ENCODE measurements around the gene TPPP2.
A peak's percentile ranks its signal among the peaks of the same experiment; 100 is the strongest.
"Not testable (repeated sequence)": the region's sequence is repeated elsewhere in the genome, so short reads cannot be mapped to it uniquely, and the experiment has no call there.

Gene TPPP2

GRCh38 chr14:21029917-21030316 lies at the start of gene TPPP2:
TPPP2 (plus strand) TSS chr14:21030217; CDS start chr14:21030582, 365 bp downstream.
- Histone ChIP-seq H3K36me3 (ENCODE audit: insufficient read depth, low read length) (no peaks in the 10 kb centered on the region), H3K9me3 (ENCODE audit: control insufficient read depth, insufficient read depth, low read length) (no peaks in the 10 kb centered on the region), H3K4me1 (ENCODE audit: insufficient read depth, low read length) (peaks cover 12% of the 10 kb centered on the region; the same call in 1 of the 2 replicates), H3K9ac (ENCODE audit: low read depth, low read length) (no peak within 1 kb of the TSS)

DNA sequence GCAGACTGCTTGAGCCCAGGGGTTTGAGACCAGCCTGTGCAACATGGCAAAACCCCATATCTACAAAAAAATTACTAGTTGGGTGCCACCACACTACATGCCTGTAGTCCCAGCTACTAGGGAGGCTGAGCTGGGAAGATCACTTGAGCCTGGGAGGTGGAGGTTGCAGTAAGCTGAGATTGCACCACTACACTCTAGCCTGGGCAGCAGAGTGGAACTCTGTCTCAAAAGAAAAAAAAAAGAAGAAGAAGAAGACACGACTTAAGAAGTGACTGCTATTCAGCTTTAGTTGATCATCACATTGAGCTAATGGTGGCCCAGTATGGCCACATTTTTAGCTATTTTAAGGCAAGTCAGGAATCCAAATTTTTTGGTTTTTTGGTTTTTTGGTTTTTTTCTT lies 49.1 kb upstream of the TPPP2 start:
- H3K4me1 ChIP-seq (ENCODE audit: insufficient read depth, low read length), result no peaks in the 10 kb centered on the region
- no peaks in the 10 kb centered on the region for H3K9me3 ChIP-seq (ENCODE audit: control insufficient read depth, insufficient read depth, low read length)
- H3K36me3 ChIP-seq (ENCODE audit: insufficient read depth, low read length), result no peaks in the 10 kb centered on the region
- H3K9ac ChIP-seq (ENCODE audit: low read depth, low read length), result no peak overlapping the region

DNA sequence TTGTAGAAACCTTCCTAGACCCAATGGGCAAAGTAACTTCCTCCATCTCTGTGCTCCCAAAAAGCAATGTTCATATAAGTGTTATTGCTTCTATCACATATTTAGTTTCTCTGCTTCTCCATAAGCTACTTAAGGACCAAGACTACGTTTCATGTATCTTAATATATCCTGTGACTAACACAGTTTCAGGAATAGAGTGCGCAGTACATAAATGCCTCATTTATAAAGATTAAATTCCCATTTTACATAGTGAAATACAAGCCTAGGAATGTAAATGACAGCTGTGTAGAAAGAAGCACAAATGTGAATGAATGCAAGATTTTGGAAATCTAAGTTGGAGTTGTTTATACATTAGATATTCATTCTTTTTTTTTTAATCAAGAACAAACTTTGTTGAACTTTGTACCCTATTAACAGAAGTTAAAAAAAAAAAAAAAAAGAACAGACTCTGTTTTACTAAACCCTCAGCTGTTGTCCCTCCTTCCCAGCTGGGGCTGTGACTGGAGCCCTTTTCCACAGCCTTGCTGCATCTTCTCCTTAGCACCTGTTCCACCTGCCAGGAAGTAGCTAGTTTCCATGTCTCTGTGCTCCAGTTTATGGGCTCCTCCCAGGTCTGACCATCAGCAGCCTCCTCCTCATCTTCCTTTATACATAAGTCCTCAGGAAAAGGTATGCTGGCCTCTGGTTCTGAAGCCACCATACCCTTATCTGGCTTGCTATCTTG lies 47.2 kb upstream of the TPPP2 start:
- Histone ChIP-seq H3K9me3 (ENCODE audit: control insufficient read depth, insufficient read depth, low read length) (no peaks in the 10 kb centered on the region), H3K9ac (ENCODE audit: low read depth, low read length) (no peak overlapping the region), H3K36me3 (ENCODE audit: insufficient read depth, low read length) (no peaks in the 10 kb centered on the region), H3K4me1 (ENCODE audit: insufficient read depth, low read length) (no peaks in the 10 kb centered on the region)

GRCh38 chr14:20985650-20986049 lies 44.4 kb upstream of the TPPP2 start:
- H3K36me3 ChIP-seq (ENCODE audit: insufficient read depth, low read length); H3K9ac ChIP-seq (ENCODE audit: low read depth, low read length); H3K9me3 ChIP-seq (ENCODE audit: control insufficient read depth, insufficient read depth, low read length); H3K4me1 ChIP-seq (ENCODE audit: insufficient read depth, low read length): not testable (repeated sequence)

DNA sequence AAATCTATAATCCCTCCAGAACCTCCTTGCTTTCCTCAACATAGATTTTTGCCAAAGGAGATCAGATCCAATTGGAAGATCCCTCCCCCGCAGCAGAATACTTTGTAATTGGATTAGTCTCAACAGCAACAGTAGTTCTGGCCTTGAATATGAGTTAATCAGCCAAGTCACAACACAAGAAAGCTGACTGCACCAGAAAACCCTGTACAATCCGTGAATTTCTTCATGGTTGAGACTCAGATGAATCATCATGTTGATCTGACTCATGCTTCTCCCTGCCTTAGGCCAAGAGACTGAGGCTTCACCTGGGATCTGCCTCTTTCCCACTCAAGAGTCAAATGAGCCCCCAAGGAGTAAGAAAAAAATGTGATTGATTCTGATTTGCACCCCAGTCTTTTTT lies 43.2 kb upstream of the TPPP2 start:
- Histone ChIP-seq H3K36me3 (ENCODE audit: insufficient read depth, low read length) (peaks cover 3% of the 10 kb centered on the region; the same call in 1 of the 2 replicates), H3K9ac (ENCODE audit: low read depth, low read length) (no peak overlapping the region), H3K9me3 (ENCODE audit: control insufficient read depth, insufficient read depth, low read length) (no peaks in the 10 kb centered on the region), H3K4me1 (ENCODE audit: insufficient read depth, low read length) (peaks cover 10% of the 10 kb centered on the region)

GRCh38 chr14:20988717-20989470 lies 41.1 kb upstream of the TPPP2 start:
- H3K36me3 ChIP-seq (ENCODE audit: insufficient read depth, low read length), result peaks cover 15% of the 10 kb centered on the region; the same call in 1 of the 2 replicates
- H3K4me1 ChIP-seq (ENCODE audit: insufficient read depth, low read length), result peaks cover 10% of the 10 kb centered on the region
- no peaks in the 10 kb centered on the region for H3K9me3 ChIP-seq (ENCODE audit: control insufficient read depth, insufficient read depth, low read length)
- peak overlapping the region; percentile 38 for H3K9ac ChIP-seq (ENCODE audit: low read depth, low read length)

- Histone ChIP-seq H3K9me3 (ENCODE audit: control insufficient read depth, insufficient read depth, low read length) (no peaks in the 10 kb centered on the region), H3K9ac (ENCODE audit: low read depth, low read length) (peak overlapping the region; percentile 38), H3K4me1 (ENCODE audit: insufficient read depth, low read length) (peaks cover 10% of the 10 kb centered on the region), H3K36me3 (ENCODE audit: insufficient read depth, low read length) (peaks cover 16% of the 10 kb centered on the region; the same call in 1 of the 2 replicates)
These were observed 40.6 kb upstream of the TPPP2 start for GRCh38 chr14:20989471-20989786.

- H3K4me1 ChIP-seq (ENCODE audit: insufficient read depth, low read length), result peaks cover 10% of the 10 kb centered on the region
These were observed 40.0 kb upstream of the TPPP2 start, which contains the start of gene METTL17 for GRCh38 chr14:20989787-20990600. METTL17 (plus strand) TSS chr14:20989980; CDS start chr14:20990003, 23 bp downstream.

GRCh38 chr14:20996521-20996920 lies 33.5 kb upstream of the TPPP2 start:
- Histone ChIP-seq H3K36me3 (ENCODE audit: insufficient read depth, low read length) (peaks cover 25% of the 10 kb centered on the region), H3K9ac (ENCODE audit: low read depth, low read length) (no peak overlapping the region), H3K9me3 (ENCODE audit: control insufficient read depth, insufficient read depth, low read length) (no peaks in the 10 kb centered on the region), H3K4me1 (ENCODE audit: insufficient read depth, low read length) (no peaks in the 10 kb centered on the region)

More at GRCh38 chr14:20989787-20990600, 40.0 kb upstream of the TPPP2 start, which contains the start of gene METTL17:
- Histone ChIP-seq H3K9ac (ENCODE audit: low read depth, low read length) (peak within 1 kb of the TSS; percentile 78), H3K9me3 (ENCODE audit: control insufficient read depth, insufficient read depth, low read length) (no peaks in the 10 kb centered on the region), H3K36me3 (ENCODE audit: insufficient read depth, low read length) (peaks cover 20% of the 10 kb centered on the region)

GRCh38 chr14:20997115-20997514 lies 32.9 kb upstream of the TPPP2 start:
- no peaks in the 10 kb centered on the region for H3K4me1 ChIP-seq (ENCODE audit: insufficient read depth, low read length)
- H3K36me3 ChIP-seq (ENCODE audit: insufficient read depth, low read length), result peaks cover 22% of the 10 kb centered on the region
- H3K9me3 ChIP-seq (ENCODE audit: control insufficient read depth, insufficient read depth, low read length), result no peaks in the 10 kb centered on the region
- H3K9ac ChIP-seq (ENCODE audit: low read depth, low read length), result no peak overlapping the region

GRCh38 chr14:20997564-20997963 lies 32.5 kb upstream of the TPPP2 start:
- H3K36me3 ChIP-seq (ENCODE audit: insufficient read depth, low read length), result peaks cover 18% of the 10 kb centered on the region
- H3K9ac ChIP-seq (ENCODE audit: low read depth, low read length), result no peak overlapping the region
- H3K9me3 ChIP-seq (ENCODE audit: control insufficient read depth, insufficient read depth, low read length), result no peaks in the 10 kb centered on the region
- no peaks in the 10 kb centered on the region for H3K4me1 ChIP-seq (ENCODE audit: insufficient read depth, low read length)

- no peaks in the 10 kb centered on the region for H3K9me3 ChIP-seq (ENCODE audit: control insufficient read depth, insufficient read depth, low read length)
- H3K4me1 ChIP-seq (ENCODE audit: insufficient read depth, low read length), result no peaks in the 10 kb centered on the region
- peaks cover 16% of the 10 kb centered on the region for H3K36me3 ChIP-seq (ENCODE audit: insufficient read depth, low read length)
- no peak overlapping the region for H3K9ac ChIP-seq (ENCODE audit: low read depth, low read length)
These were observed 31.9 kb upstream of the TPPP2 start for GRCh38 chr14:20998139-20998538.

GRCh38 chr14:20998674-20999366 lies 31.2 kb upstream of the TPPP2 start, which contains the start of gene SLC39A2:
SLC39A2 (plus strand) TSS chr14:20999293; CDS start chr14:20999447, 154 bp downstream.
- H3K9ac ChIP-seq (ENCODE audit: low read depth, low read length), result no peak within 1 kb of the TSS
- no peaks in the 10 kb centered on the region for H3K9me3 ChIP-seq (ENCODE audit: control insufficient read depth, insufficient read depth, low read length)
- no peaks in the 10 kb centered on the region for H3K4me1 ChIP-seq (ENCODE audit: insufficient read depth, low read length)
- peaks cover 14% of the 10 kb centered on the region for H3K36me3 ChIP-seq (ENCODE audit: insufficient read depth, low read length)

GRCh38 chr14:20999591-20999990 lies 30.4 kb upstream of the TPPP2 start:
- no peaks in the 10 kb centered on the region for H3K4me1 ChIP-seq (ENCODE audit: insufficient read depth, low read length)
- peaks cover 11% of the 10 kb centered on the region for H3K36me3 ChIP-seq (ENCODE audit: insufficient read depth, low read length)
- no peak overlapping the region for H3K9ac ChIP-seq (ENCODE audit: low read depth, low read length)
- H3K9me3 ChIP-seq (ENCODE audit: control insufficient read depth, insufficient read depth, low read length), result no peaks in the 10 kb centered on the region
